LNCAP (cell line): ENCODE results near the gene CDKN2AIP.

Experiments
- TF ChIP-seq, protein P1 (sequence below): fragments of 450-650 bp; IDR thresholded peaks from 2 replicates; pipeline ENCODE4 v1.5.1; 2017; ENCODE audit warnings: mild to moderate bottlenecking

The CDKN2AIP gene

GRCh38 chr4:183458005-183458404 is 13.6 kb downstream of the CDKN2AIP start:
- TF ChIP-seq, protein P1, sequence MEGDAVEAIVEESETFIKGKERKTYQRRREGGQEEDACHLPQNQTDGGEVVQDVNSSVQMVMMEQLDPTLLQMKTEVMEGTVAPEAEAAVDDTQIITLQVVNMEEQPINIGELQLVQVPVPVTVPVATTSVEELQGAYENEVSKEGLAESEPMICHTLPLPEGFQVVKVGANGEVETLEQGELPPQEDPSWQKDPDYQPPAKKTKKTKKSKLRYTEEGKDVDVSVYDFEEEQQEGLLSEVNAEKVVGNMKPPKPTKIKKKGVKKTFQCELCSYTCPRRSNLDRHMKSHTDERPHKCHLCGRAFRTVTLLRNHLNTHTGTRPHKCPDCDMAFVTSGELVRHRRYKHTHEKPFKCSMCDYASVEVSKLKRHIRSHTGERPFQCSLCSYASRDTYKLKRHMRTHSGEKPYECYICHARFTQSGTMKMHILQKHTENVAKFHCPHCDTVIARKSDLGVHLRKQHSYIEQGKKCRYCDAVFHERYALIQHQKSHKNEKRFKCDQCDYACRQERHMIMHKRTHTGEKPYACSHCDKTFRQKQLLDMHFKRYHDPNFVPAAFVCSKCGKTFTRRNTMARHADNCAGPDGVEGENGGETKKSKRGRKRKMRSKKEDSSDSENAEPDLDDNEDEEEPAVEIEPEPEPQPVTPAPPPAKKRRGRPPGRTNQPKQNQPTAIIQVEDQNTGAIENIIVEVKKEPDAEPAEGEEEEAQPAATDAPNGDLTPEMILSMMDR, result no peak

DNA sequence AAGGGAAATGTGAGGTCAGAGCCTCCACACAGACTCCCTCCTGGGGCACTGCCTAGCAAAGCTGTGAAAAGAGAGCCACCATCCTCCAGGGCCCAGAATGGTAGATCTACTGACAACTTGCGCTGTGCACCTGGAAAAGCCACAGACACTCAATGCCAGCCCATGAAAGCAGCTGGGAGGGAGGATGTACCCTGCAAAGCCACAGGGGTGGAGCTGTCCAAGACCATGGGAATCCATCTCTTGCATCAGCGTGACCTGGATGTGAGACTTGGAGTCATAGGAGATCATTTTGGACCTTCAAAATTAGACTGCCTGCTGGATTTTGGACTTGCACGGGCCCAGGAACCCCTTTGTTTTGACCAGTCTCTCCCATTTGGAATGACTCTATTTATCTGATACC is 22.8 kb downstream of the CDKN2AIP start:
- TF ChIP-seq, protein P1, result no peak

DNA sequence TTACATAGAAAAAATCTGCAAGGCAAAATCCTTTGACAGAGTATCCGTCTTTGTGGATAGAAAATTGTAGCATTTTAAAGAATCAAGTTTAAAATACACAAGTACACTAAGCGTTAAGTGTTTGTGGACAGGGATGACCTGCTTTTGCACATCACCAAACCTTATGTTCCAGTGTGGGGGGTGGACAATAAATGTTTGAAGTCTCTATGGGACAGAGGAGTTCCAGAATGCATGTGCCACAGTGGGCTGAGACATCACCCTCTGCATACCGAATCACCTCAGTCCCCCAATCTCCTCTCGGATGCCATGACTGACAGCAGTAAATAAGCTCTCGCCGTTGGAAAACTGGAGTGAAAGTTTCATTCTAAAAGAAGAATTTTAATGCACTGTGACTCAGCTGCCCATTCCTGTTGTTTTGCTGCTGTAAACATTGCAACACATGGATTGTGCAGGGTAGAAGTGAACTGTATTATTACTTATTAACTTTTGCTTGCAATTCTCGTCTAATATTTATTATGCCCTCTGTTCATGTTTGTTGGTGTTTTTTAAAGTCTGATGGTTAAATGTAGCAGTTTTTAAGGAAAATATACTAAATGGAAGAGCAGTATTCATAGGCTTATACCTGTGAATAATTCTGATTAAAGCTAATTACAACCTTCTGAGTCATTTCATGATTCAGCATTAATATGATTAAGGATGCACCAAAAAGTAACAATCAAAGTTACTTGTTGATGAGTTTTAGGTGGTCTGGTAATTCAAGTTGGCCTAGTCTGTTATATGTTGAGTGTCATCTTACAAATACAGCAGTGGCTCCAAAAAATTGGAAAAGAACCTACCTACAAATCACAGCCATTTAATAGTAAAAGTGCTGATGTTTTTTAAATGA is 24.0 kb downstream of the CDKN2AIP start:
- TF ChIP-seq, protein P1, result no peak

- TF ChIP-seq, protein P1, result no peak
Measured at GRCh38 chr4:183469285-183469684, 24.8 kb downstream of the CDKN2AIP start.

- TF ChIP-seq, protein P1, result no peak
Measured at GRCh38 chr4:183469936-183470335, 25.5 kb downstream of the CDKN2AIP start.

DNA sequence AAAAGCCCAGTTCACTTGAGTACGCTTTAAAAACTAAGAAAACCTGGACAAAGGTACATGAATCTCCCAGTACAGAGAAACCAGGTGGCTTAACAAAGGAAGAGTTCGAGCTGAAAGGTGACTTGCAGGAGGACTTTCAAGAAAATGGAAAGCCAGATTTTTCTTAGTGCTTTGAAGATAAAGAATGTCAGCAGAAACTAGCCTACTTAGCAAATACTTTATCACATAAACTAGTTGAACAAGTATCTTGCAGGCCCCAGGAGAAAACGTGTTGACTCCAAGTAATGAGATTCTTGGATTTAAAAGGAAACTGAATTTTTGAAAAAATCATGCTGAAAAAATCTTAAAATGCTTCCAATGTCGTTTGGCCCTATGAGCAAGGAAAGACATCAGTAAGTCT is 26.4 kb downstream of the CDKN2AIP start:
- TF ChIP-seq, protein P1, result no peak

DNA sequence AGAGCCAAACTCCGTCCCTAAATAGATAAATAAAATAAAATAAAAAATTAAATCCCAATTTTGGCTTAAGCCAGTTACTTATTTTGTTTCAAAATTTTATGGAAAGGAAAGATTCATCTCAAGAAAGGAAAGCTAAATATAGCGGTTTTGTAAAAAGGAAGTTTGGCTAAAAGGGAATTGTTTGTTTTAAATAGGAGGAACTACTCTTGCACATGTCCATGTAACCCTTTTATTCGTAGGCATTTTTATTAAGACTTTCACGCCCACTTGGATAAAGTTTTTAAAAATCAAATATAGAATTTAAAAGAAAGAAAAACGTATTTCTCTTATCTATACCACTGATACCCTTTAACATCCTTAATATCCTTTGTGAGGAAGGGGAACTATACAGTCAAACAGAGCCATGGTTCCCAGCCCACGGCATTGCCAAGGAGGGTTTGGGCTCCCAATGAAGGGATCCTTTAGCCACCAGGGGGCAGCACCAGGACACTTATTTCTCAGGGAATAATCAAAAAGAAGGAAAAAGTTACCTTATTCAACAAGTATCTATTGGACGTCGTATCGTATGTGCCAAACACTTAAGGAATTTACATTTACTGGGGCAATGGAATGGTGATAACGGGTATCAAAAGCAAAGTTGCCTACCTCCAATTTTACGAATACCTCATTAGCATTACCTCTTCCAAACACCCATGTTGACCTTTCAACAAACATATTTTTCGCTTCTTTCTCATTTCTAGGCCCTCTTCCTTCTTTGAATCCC is 27.7 kb downstream of the CDKN2AIP start:
- TF ChIP-seq, protein P1, result peak; percentile 67
